Measurements from ENCODE around the gene CFAP90.

The CFAP90 gene

DNA sequence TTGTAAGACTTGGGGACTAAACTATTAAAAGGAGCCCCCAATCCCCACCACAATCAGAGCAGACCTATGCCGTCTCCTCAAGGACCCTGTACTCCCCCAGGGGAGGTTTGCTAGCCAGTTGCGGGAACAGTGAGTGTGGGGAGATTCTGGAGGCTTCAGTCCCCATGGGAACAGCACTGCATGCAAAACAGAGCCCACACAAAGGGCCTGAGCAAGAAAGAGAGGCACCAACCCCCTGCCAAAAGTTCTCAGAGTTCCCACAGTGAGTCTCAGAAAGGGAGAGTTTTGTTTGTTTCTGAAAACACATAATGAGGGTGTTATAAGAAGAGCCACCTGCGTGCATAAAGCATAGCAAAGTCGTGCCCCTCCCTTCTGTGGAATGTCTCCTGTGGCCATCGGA, 56.6 kb downstream of the CFAP90 start:
- DNase-seq (ENCODE audit: low read depth): no peak
- no peak for TF ChIP-seq CTCF (conservative IDR thresholded peaks at IDR 0.05; ENCODE audit: control insufficient read depth, insufficient read depth, low read depth, low read length)
- no peak overlapping the region for H3K4me3 ChIP-seq (ENCODE audit: control insufficient read depth, low read depth, low read length)

DNA sequence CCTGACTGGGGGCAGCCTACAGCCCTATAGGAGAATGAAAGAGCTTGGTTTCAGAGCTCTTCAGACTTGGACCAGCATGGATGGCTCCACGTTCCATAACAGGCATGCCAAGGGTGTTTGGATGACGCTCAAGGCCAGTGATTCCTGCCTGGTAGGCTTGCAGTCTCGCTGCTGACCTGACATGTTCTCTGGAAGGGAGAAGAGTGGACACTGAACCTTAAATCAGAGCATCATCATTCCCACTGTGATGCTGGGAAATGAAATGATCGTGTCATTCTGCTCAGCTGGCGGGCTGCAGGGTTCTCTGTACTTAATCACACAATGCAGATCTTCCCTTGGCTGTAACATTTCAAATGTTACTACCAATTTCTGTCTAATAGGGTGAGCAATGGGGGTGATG, 57.0 kb downstream of the CFAP90 start:
- DNase-seq (ENCODE audit: low read depth): no peak
- no peak for TF ChIP-seq CTCF (conservative IDR thresholded peaks at IDR 0.05; ENCODE audit: control insufficient read depth, insufficient read depth, low read depth, low read length)
- no peak overlapping the region for H3K4me3 ChIP-seq (ENCODE audit: control insufficient read depth, low read depth, low read length)

- DNase-seq (ENCODE audit: low read depth): no peak
- H3K4me3 ChIP-seq (ENCODE audit: control insufficient read depth, low read depth, low read length): no peak overlapping the region
- no peak for TF ChIP-seq CTCF (conservative IDR thresholded peaks at IDR 0.05; ENCODE audit: control insufficient read depth, insufficient read depth, low read depth, low read length)
Measured at GRCh38 chr5:7789567-7789966, 61.4 kb downstream of the CFAP90 start.

- no peak overlapping the region for H3K4me3 ChIP-seq (ENCODE audit: control insufficient read depth, low read depth, low read length)
- TF ChIP-seq CTCF (conservative IDR thresholded peaks at IDR 0.05; ENCODE audit: control insufficient read depth, insufficient read depth, low read depth, low read length): no peak
- DNase-seq (ENCODE audit: low read depth): no peak
Measured at GRCh38 chr5:7787770-7788169, 63.2 kb downstream of the CFAP90 start.

GRCh38 chr5:7784683-7785380, 66.1 kb downstream of the CFAP90 start:
- no peak for TF ChIP-seq CTCF (conservative IDR thresholded peaks at IDR 0.05; ENCODE audit: control insufficient read depth, insufficient read depth, low read depth, low read length)
- H3K4me3 ChIP-seq (ENCODE audit: control insufficient read depth, low read depth, low read length): no peak overlapping the region
- no peak for DNase-seq (ENCODE audit: low read depth)

DNA sequence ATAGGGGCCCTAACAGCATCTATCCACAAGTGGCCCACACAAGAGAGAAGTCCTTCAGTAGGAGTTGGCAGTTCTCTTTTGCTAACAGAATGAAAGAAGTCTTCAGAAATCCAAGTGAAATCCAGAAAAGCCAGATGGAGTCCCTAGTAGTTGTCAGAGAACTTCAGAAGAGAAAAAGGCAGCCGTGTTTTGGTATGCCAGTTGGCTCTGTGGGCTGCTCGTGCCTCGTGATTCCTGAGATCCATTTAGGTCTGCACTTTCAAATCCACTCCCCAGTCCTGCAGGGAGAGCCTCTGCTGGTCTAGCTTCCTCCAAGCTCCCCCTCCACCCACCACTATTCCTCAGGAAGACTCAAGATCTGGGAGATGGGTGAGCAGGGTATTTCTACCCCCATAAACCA, 69.0 kb downstream of the CFAP90 start:
- DNase-seq (ENCODE audit: low read depth): no peak
- TF ChIP-seq CTCF (conservative IDR thresholded peaks at IDR 0.05; ENCODE audit: control insufficient read depth, insufficient read depth, low read depth, low read length): no peak
- H3K4me3 ChIP-seq (ENCODE audit: control insufficient read depth, low read depth, low read length): no peak overlapping the region
